Measurements from ENCODE around the gene USP8.

The USP8 gene

DNA sequence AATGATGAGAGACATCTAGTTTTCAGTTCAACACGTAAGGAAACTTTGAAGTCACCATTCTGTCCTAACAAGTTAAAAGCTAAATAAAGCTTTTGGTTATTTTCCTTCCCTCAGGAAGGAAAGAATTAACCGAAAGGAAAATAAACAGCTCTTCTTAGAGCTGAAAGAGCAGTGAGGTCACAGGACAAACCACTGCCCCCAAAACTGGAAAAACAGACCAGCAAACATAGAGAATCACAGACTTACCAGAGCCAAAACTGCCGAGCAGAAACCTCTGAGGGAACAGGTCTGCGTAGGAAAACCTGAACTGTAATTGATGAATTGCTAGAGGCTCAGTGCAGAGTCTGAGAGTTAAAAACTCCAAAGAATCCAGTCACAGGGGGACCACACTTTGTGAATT lies 107.6 kb downstream of the USP8 start:
- H3K27me3 Mint-ChIP-seq: no peaks in the 10 kb centered on the region

DNA sequence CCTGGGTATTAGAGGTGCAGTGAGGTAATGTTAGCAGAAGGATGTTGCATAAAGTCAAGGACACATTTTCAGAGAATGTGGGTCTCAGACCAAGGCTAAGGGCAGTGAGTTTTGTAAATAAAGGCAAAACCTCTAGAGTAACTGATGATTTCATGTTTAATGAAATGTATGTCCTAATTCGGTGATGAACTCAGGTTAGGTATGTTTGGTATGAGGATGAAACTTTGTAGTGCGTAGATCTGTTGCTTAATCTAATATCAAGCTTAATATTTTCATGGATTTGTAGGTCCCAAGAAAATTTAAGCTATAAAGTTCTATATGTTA lies 118.6 kb downstream of the USP8 start:
- Mint-ChIP-seq H3K27me3 (no peaks in the 10 kb centered on the region), H3K4me1 (peaks cover 0 to 2% of the 10 kb centered on the region in 2 donors), H3K36me3 (no peaks in the 10 kb centered on the region), H3K27ac (no peak overlapping the region), H3K4me3 (no peak overlapping the region), H3K9me3 (no peaks in the 10 kb centered on the region)
- no peak for DNase-seq
- ATAC-seq (replicated peaks): no peak

More for the DNA sequence above, 107.6 kb downstream of the USP8 start:
- H3K36me3 Mint-ChIP-seq: peaks cover 3 to 8% of the 10 kb centered on the region in 2 donors
- peaks cover 0 to 4% of the 10 kb centered on the region in 2 donors for H3K9me3 Mint-ChIP-seq
- DNase-seq (no peak), ATAC-seq (replicated peaks) (no peak)
- H3K4me1 Mint-ChIP-seq: no peaks in the 10 kb centered on the region
- no peak overlapping the region for H3K27ac Mint-ChIP-seq
- no peak overlapping the region for H3K4me3 Mint-ChIP-seq

DNA sequence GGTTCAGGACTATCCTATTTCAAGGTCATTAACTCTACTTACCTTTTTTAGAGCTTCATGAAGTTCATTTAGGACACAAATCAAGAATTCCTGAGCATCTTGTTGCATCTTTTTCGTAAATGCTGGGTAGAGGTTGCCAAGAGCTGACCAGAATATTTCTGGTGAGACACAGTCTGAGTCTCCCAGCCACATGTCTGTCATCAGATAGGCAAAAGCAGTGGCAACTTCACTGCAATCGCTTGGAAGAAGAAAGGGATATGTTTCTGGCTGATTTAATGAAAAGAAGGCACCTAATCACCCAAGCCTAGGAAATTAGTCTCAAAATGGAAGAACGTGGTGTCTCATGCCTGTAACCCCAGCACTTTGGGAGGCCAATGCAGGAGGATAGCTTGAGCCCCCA lies 119.4 kb downstream of the USP8 start:
- Mint-ChIP-seq H3K36me3 (no peaks in the 10 kb centered on the region), H3K4me1 (peaks cover 0 to 2% of the 10 kb centered on the region in 2 donors), H3K4me3 (no peak overlapping the region), H3K9me3 (no peaks in the 10 kb centered on the region), H3K27ac (no peak overlapping the region), H3K27me3 (no peaks in the 10 kb centered on the region)
- no peak for DNase-seq
- ATAC-seq (replicated peaks): no peak

DNA sequence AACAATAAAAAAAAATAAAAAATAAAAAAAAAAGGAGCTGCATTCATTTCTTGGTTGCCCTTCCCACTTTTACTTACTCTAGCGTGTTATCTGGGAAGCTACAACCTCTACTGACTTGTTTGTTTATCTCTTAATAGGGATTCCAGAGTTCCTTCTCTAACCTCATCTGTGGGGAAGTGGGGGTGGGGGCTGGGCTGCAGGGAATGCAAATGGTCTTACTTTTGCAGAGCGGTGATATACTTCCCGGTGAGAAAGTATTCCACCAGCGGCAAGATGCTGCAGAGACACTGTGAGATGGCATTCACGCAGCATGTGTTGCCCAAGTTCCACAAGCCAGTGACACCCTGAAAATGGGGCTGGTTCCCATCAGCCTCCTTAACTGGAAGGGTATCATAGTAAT lies 120.2 kb downstream of the USP8 start:
- H3K4me1 Mint-ChIP-seq: peaks cover 0 to 2% of the 10 kb centered on the region in 2 donors
- no peaks in the 10 kb centered on the region for H3K36me3 Mint-ChIP-seq
- no peak for DNase-seq
- no peak overlapping the region for H3K4me3 Mint-ChIP-seq
- no peak for ATAC-seq (replicated peaks)
- H3K27me3 Mint-ChIP-seq: no peaks in the 10 kb centered on the region
- H3K9me3 Mint-ChIP-seq: no peaks in the 10 kb centered on the region
- no peak overlapping the region for H3K27ac Mint-ChIP-seq

DNA sequence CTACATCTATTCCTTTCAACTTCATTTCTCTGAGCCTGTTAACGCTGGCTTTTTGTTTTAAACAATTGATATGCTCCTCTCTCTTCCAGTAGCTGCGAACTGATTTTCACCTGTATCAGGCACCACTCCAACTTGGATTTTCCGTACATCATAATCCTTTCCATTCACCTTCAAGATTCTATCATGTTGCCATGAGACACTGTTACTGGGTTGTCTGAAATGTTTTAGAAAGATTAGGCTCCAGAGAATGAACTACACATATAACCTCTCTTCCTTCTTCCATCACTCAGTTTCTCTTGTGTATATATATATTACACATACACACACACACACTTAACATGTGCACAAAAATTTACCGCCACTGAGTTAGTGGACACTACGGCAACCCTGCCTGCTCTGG lies 122.4 kb downstream of the USP8 start, which contains the start of gene USP50:
TSS of gene USP50 (minus strand) at position 101 of the 400 bp plus-strand sequence. CDS start 141 bp downstream, outside the sequence.
- Mint-ChIP-seq H3K27ac (peak within 1 kb of the TSS; percentile 39), H3K4me3 (no peak within 1 kb of the TSS), H3K9me3 (no peaks in the 10 kb centered on the region), H3K4me1 (peaks cover under 1 to 2% of the 10 kb centered on the region in 2 donors), H3K27me3 (no peaks in the 10 kb centered on the region), H3K36me3 (peaks cover 0 to 6% of the 10 kb centered on the region in 2 donors)
- ATAC-seq (replicated peaks): no peak
- no peak for DNase-seq

- Mint-ChIP-seq H3K4me3 (no peak overlapping the region), H3K4me1 (peaks cover 2 to 4% of the 10 kb centered on the region in 2 donors), H3K27ac (no peak overlapping the region), H3K9me3 (no peaks in the 10 kb centered on the region), H3K27me3 (no peaks in the 10 kb centered on the region), H3K36me3 (peaks cover 2 to 9% of the 10 kb centered on the region in 2 donors)
- ATAC-seq (replicated peaks) (no peak), DNase-seq (no peak)
These were observed 125.1 kb downstream of the USP8 start for GRCh38 chr15:50549326-50549725.

- H3K9me3 Mint-ChIP-seq: peaks cover 0 to 2% of the 10 kb centered on the region in 2 donors
- no peak overlapping the region for H3K4me3 Mint-ChIP-seq
- peaks cover 7 to 18% of the 10 kb centered on the region in 2 donors for H3K4me1 Mint-ChIP-seq
- ATAC-seq (replicated peaks): peak in 1 of 2 donors; percentile 26
- no peaks in the 10 kb centered on the region for H3K27me3 Mint-ChIP-seq
- peaks cover 13 to 21% of the 10 kb centered on the region in 2 donors for H3K36me3 Mint-ChIP-seq
- peak overlapping the region; percentile 59 for H3K27ac Mint-ChIP-seq
- no peak for DNase-seq
These were observed 128.0 kb downstream of the USP8 start for GRCh38 chr15:50552238-50552637.

DNA sequence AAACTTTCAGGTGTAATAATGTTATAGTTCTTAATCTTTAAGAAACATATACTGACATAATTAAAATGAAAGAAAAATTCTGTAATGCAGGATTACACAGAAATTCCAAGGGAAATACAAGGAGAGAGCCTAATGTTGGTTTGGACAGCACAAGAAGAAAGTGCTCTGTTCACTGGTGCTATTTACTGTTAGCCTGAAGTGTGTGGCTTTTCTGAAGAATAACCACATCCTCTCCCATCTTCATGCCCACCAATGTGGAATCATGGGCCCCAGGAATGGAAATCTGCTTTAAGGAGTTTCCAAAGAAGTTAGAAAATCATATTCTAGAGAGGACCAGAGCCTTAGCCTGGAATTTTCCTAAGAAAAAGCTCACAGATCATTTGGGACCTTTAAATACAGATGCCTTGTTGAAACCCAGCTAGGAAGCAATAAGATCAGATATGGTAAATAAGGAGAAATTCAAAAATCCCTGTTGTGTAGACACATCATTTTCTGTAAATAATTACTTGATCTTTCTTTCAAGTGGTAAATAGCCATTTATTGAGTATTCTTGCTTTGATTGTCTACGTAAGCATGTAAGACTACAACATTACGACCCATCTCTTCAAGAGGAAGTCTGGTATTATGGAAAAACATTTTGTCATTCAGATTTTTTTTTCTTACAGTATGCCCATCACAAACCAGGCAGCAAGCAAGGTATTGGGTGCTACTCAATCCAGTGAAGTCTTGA lies 132.6 kb downstream of the USP8 start:
- Mint-ChIP-seq H3K36me3 (peaks cover 20 to 25% of the 10 kb centered on the region in 2 donors), H3K9me3 (peaks cover 0 to 2% of the 10 kb centered on the region in 2 donors), H3K27ac (peak overlapping the region; percentile 5), H3K4me3 (no peak overlapping the region), H3K27me3 (no peaks in the 10 kb centered on the region), H3K4me1 (peaks cover 6 to 20% of the 10 kb centered on the region in 2 donors)
- DNase-seq: no peak
- peak; percentile 79 to 86 for ATAC-seq (replicated peaks)

- H3K4me1 Mint-ChIP-seq: peaks cover 9 to 25% of the 10 kb centered on the region in 2 donors
- H3K4me3 Mint-ChIP-seq: no peak overlapping the region
- peak overlapping the region; percentile 5 for H3K27ac Mint-ChIP-seq
- ATAC-seq (replicated peaks) (no peak), DNase-seq (no peak)
- H3K36me3 Mint-ChIP-seq: peaks cover 27 to 33% of the 10 kb centered on the region in 2 donors
- no peaks in the 10 kb centered on the region for H3K27me3 Mint-ChIP-seq
- peaks cover 0 to 2% of the 10 kb centered on the region in 2 donors for H3K9me3 Mint-ChIP-seq
These were observed 133.8 kb downstream of the USP8 start for GRCh38 chr15:50558012-50558411.

- ATAC-seq (replicated peaks) (peak; percentile 39 to 56), DNase-seq (no peak)
- H3K36me3 Mint-ChIP-seq: peaks cover 21 to 26% of the 10 kb centered on the region in 2 donors
- peaks cover 5 to 6% of the 10 kb centered on the region in 2 donors for H3K4me1 Mint-ChIP-seq
- no peaks in the 10 kb centered on the region for H3K9me3 Mint-ChIP-seq
- peak overlapping the region; percentile 60 for H3K27ac Mint-ChIP-seq
- H3K4me3 Mint-ChIP-seq: no peak overlapping the region
- H3K27me3 Mint-ChIP-seq: no peaks in the 10 kb centered on the region
These were observed 138.8 kb downstream of the USP8 start for GRCh38 chr15:50562735-50563640.

GRCh38 chr15:50563756-50564155 lies 139.6 kb downstream of the USP8 start:
- Mint-ChIP-seq H3K4me1 (peaks cover 5 to 6% of the 10 kb centered on the region in 2 donors), H3K36me3 (peaks cover 23 to 30% of the 10 kb centered on the region in 2 donors), H3K27me3 (no peaks in the 10 kb centered on the region), H3K27ac (no peak overlapping the region), H3K4me3 (no peak overlapping the region), H3K9me3 (no peaks in the 10 kb centered on the region)
- DNase-seq (no peak), ATAC-seq (replicated peaks) (no peak)
